Measurements from ENCODE around the gene SEC14L5. TPM values are rescaled to one million over a fixed set of nuclear protein-coding genes. Genes with fewer than 3 reads are reported as not detected.

Gene SEC14L5
- total RNA-seq, 2 donors from 2014 or later: 0.74 to 0.77 TPM

DNA sequence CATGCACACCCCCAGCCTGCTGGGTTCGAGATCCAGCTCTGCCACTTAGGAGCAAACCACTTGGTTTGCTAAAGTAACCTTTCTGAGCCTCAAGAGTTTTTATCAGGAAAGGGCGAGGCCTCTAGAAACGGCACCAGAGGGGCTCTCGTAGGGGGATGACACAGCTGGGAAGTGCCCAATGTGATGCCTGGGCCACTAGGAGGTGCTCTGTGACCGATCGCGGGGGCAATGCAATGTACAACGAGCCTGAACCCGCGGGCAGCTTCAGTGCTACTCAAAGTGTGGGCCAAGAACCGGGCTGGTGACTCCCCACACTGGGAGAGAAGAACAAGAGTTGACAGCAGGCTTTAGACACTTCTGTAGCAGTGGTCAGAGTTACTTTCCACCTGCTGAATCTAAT is 98.2 kb downstream of the SEC14L5 start:
- 17% methylated on average over 11 of the region's 11 CpGs for WGBS
- no peaks in the 10 kb centered on the region for H3K4me1 ChIP-seq (replicated peaks)
- H3K27me3 ChIP-seq (replicated peaks; ENCODE audit: insufficient read depth): no peaks in the 10 kb centered on the region
- H3K4me3 ChIP-seq: no peak overlapping the region
- DNase-seq (ENCODE audit: low spot score): no peak
- H3K9me3 ChIP-seq: no peaks in the 10 kb centered on the region
- TF ChIP-seq POLR2AphosphoS5 (IDR thresholded peaks at IDR 0.05) (no peak), POLR2A (IDR thresholded peaks at IDR 0.05) (no peak)
- TF ChIP-seq, protein P1, sequence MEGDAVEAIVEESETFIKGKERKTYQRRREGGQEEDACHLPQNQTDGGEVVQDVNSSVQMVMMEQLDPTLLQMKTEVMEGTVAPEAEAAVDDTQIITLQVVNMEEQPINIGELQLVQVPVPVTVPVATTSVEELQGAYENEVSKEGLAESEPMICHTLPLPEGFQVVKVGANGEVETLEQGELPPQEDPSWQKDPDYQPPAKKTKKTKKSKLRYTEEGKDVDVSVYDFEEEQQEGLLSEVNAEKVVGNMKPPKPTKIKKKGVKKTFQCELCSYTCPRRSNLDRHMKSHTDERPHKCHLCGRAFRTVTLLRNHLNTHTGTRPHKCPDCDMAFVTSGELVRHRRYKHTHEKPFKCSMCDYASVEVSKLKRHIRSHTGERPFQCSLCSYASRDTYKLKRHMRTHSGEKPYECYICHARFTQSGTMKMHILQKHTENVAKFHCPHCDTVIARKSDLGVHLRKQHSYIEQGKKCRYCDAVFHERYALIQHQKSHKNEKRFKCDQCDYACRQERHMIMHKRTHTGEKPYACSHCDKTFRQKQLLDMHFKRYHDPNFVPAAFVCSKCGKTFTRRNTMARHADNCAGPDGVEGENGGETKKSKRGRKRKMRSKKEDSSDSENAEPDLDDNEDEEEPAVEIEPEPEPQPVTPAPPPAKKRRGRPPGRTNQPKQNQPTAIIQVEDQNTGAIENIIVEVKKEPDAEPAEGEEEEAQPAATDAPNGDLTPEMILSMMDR (IDR thresholded peaks at IDR 0.05): no peak
- no peaks in the 10 kb centered on the region for H3K36me3 ChIP-seq
- intact Hi-C loops (cut with DNase I): no loop called here
- no peak overlapping the region for H3K27ac ChIP-seq

DNA sequence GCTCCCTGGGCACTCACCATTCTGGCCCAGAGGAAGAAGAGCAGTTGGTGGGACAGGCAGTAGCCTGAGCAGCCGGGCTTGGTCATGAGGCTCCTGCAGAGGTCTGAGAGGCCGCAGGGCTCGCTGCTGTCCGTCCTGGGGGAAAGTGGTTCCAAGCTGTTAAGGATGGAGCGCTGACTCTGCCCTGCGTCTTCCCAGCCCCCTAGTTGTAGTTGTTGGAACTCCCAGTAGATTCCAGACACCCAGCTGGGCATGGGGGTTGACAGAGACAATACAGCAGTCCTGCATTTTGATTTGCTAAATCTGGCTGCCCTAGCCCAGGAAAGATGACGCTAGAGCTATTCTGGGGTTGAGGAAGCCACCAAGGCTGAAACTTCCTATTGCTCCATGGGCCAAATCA is 100.3 kb downstream of the SEC14L5 start:
- no peak for DNase-seq (ENCODE audit: low spot score)
- no peak overlapping the region for H3K4me3 ChIP-seq

DNA sequence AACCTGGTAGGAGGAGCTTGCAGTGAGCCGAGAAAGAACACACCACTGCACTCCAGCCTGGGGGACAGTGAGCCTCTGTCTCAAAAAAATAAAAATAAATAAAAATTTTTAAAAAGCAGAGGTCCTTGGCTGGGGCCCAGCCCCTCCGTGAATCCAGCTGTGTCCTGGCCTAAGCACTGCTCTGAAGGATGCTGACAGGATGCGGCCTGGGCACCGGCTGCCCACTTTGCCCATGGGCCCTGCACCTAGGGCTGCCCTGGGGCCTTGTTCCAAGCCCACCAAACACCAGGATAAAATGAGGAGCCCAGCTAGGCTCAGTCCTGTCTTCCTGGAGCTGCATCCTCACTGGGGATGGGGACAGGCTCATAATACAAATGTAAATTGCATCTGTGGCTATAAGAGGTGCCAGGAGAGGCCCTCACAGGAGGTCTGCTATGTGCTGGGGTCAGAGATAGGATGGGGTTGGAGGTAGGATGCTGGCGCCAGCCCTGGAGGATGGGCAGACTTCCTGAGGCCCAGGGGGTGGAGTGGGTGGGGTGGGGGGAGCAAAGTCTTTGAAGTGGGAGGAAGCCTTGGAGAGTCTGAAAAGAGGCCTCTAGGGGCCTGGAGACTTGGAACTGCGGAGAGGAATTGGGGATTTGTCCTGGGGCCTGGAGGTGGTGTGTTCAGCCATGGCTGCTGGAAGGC is 101.4 kb downstream of the SEC14L5 start:
- 75% methylated on average over 6 of the region's 6 CpGs for WGBS
- intact Hi-C loops (cut with DNase I): no loop called here
- no peaks in the 10 kb centered on the region for H3K36me3 ChIP-seq
- TF ChIP-seq POLR2A (IDR thresholded peaks at IDR 0.05) (no peak), POLR2AphosphoS5 (IDR thresholded peaks at IDR 0.05) (no peak)
- TF ChIP-seq, protein P1 (IDR thresholded peaks at IDR 0.05): no peak
- H3K27ac ChIP-seq: no peak overlapping the region
- H3K27me3 ChIP-seq (replicated peaks; ENCODE audit: insufficient read depth): no peaks in the 10 kb centered on the region
- DNase-seq (ENCODE audit: low spot score): no peak
- H3K4me1 ChIP-seq (replicated peaks): no peaks in the 10 kb centered on the region
- no peaks in the 10 kb centered on the region for H3K9me3 ChIP-seq
- no peak overlapping the region for H3K4me3 ChIP-seq

More for the DNA sequence above, 100.3 kb downstream of the SEC14L5 start:
- no peaks in the 10 kb centered on the region for H3K4me1 ChIP-seq (replicated peaks)
- 62% methylated on average over 7 of the region's 7 CpGs for WGBS
- H3K27ac ChIP-seq: no peak overlapping the region
- H3K9me3 ChIP-seq: no peaks in the 10 kb centered on the region
- intact Hi-C loops (cut with DNase I): no loop called here
- H3K36me3 ChIP-seq: no peaks in the 10 kb centered on the region
- H3K27me3 ChIP-seq (replicated peaks; ENCODE audit: insufficient read depth): no peaks in the 10 kb centered on the region
- TF ChIP-seq, protein P1 (IDR thresholded peaks at IDR 0.05): no peak

DNA sequence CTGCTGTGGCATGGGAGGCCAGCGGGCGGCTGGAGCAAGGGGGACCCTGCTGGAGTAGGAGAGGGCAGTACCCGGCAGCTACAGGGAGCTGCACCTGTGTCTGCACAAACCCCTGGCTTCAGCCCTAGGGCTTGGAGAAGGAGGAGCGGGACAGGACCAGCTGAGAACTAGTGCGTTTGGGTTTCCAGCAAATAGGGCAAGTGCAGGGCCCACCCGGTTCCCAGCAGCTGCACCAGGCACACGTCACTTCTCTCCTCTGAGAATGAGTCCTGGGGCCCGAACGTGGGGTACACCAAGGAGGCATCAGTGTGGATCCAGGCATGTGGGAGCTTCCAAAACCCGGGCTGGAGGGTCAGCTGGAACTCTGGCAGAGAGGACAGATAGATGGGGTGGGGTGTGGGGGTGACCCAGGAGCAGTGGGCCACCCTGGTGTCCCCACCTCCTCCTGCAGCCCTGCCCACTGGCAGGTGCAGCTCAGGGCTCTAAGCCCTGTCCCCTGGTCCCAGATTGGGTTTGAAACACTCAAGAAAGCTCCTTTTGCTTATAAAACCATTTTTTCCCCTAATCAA is 102.0 kb downstream of the SEC14L5 start:
- WGBS: 73% methylated on average over 10 of the region's 10 CpGs
- TF ChIP-seq, protein P1 (IDR thresholded peaks at IDR 0.05): no peak
- no peak for TF ChIP-seq POLR2AphosphoS5 (IDR thresholded peaks at IDR 0.05)
- no peak for TF ChIP-seq POLR2A (IDR thresholded peaks at IDR 0.05)
- intact Hi-C loops (cut with DNase I): no loop called here
- H3K36me3 ChIP-seq: no peaks in the 10 kb centered on the region
- no peaks in the 10 kb centered on the region for H3K27me3 ChIP-seq (replicated peaks; ENCODE audit: insufficient read depth)
- H3K4me1 ChIP-seq (replicated peaks): no peaks in the 10 kb centered on the region
- H3K27ac ChIP-seq: no peak overlapping the region
- H3K9me3 ChIP-seq: no peaks in the 10 kb centered on the region
- DNase-seq (ENCODE audit: low spot score): no peak
- H3K4me3 ChIP-seq: no peak overlapping the region

DNA sequence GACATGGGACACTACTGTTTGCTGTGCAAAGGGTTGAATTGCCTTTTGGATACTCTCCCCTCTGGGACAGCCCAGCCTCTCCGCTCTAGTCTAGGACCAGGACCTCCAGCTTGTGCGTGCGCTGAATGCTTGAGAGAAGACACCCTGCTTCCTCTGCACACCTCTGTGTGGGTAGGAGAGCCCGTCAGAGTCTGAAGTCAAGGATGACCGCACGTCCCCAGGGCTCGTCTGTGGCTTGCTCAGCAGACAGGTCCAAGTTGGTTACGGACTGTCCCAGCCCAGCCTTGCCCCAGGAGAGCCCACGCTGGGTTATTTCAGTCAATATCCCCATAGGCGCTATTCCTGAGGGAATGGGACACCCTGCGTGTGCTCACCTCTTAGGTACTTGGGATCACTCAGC is 103.9 kb downstream of the SEC14L5 start:
- TF ChIP-seq, protein P1 (IDR thresholded peaks at IDR 0.05): no peak
- TF ChIP-seq POLR2AphosphoS5 (IDR thresholded peaks at IDR 0.05) (no peak), POLR2A (IDR thresholded peaks at IDR 0.05) (no peak)
- no peaks in the 10 kb centered on the region for H3K9me3 ChIP-seq
- intact Hi-C loops (cut with DNase I): no loop called here
- no peaks in the 10 kb centered on the region for H3K4me1 ChIP-seq (replicated peaks)
- 66% methylated on average over 11 of the region's 11 CpGs for WGBS
- H3K27me3 ChIP-seq (replicated peaks; ENCODE audit: insufficient read depth): no peaks in the 10 kb centered on the region
- no peak overlapping the region for H3K27ac ChIP-seq
- H3K4me3 ChIP-seq: no peak overlapping the region
- DNase-seq (ENCODE audit: low spot score): no peak
- no peaks in the 10 kb centered on the region for H3K36me3 ChIP-seq

Data from prostate gland (tissue), 2 donors.